HepG2 (cell line): Measurements from ENCODE around the gene HNF1B. TPM values are rescaled to one million over a fixed set of nuclear protein-coding genes. Genes with fewer than 3 reads are reported as not detected.

Experiments used
- ATAC-seq: fragments of 200-7000 bp; cut with Tn5 transposase; 3 replicates; pipeline ENCODE4 v1.9.1; 2020; ENCODE audit warnings: mild to moderate bottlenecking, moderate library complexity
- BruUV-seq: library from RNA; stranded (reverse); fragments of 400-500 nt; replicated peaks from 2 replicates; lab custom pipeline; 2021; lab: Mats Ljungman, UMichigan
- CTCF ChIA-PET: fragments of 300-600 bp; formaldehyde crosslinking; extraction: SDS; loops from one replicate; lab custom pipeline; 2021; ENCODE audit warnings: low total read pairs, inconsistent platforms, low intra/inter-chr PET ratio; lab: Yijun Ruan, JAX
- POLR2A ChIA-PET: fragments of 350-600 bp; sonication (Branson Sonifier 250); formaldehyde crosslinking; loops from one replicate; lab custom pipeline; 2020; ENCODE audit warnings: antibody characterized with exemption, inconsistent platforms; lab: Yijun Ruan, JAX
- DNase-seq: peaks from one replicate; pipeline ENCODE4 v3.0.0-alpha.2; 2015; ENCODE audit warnings: low spot score
- FAIRE-seq: peaks from 3 replicates; lab custom pipeline; 2011; peaks lifted over from hg19 to GRCh38; lab: Jason Lieb, UNC
- H2AFZ ChIP-seq: one replicate; pipeline ENCODE4 v1.6.1; 2011; ENCODE audit warnings: low read length, inconsistent platforms
- H3K27ac ChIP-seq: fragments of 300-600 bp; 3 replicates; pipeline ENCODE4 v1.8.0; 2011; ENCODE audit warnings: mixed run types, mild to moderate bottlenecking, mixed read lengths, low read length, inconsistent platforms; ENCODE audit not compliant: insufficient read depth; ENCODE audit errors: extremely low read length
- H3K27me3 ChIP-seq, 2 experiments: fragments of 200-600 bp in 1 of 2; 2 replicates in 1 of 2; 3 replicates in 1 of 2; pipeline versions ENCODE4 v1.6.0 to v1.8.0; 2011; ENCODE audit warnings: low read length in 2 of 2, mild to moderate bottlenecking in 2 of 2, moderate library complexity in 2 of 2, inconsistent platforms in 1 of 2; ENCODE audit not compliant: insufficient read depth in 2 of 2, control insufficient read depth in 1 of 2
- H3K36me3 ChIP-seq, 2 experiments: fragments of 200-600 bp in 1 of 2; replicated peaks in 1 of 2; 2 replicates in 1 of 2; 3 replicates in 1 of 2; pipeline versions ENCODE4 v1.5.1 to v1.8.0; 2011; ENCODE audit warnings: low read length in 2 of 2, inconsistent platforms in 1 of 2; ENCODE audit not compliant: insufficient read depth in 2 of 2, control insufficient read depth in 1 of 2
- H3K4me1 ChIP-seq: 2 replicates; pipeline ENCODE4 v1.5.1; 2012; ENCODE audit warnings: low read length, inconsistent platforms; ENCODE audit not compliant: insufficient read depth
- H3K4me2 ChIP-seq: 2 replicates; pipeline ENCODE4 v1.6.0; 2011; ENCODE audit warnings: low read depth, low read length, inconsistent platforms
- H3K4me3 ChIP-seq, 3 experiments: fragments of 200-600 bp in 1 of 3; sonication (generic), shearing (Covaris generic) in 1 of 3; replicated peaks in 1 of 3; 2 replicates each; pipeline ENCODE4 v1.5.1; 2011 to 2016; ENCODE audit warnings: low read length in 3 of 3, inconsistent platforms in 2 of 3, low read depth in 2 of 3, mild to moderate bottlenecking in 2 of 3, control low read depth in 1 of 3, mixed read lengths in 1 of 3; ENCODE audit not compliant: insufficient read depth in 1 of 3
- H3K79me2 ChIP-seq: one replicate; pipeline ENCODE4 v1.6.1; 2011; ENCODE audit warnings: low read length, inconsistent platforms; ENCODE audit not compliant: insufficient read depth
- H3K9ac ChIP-seq: 2 replicates; pipeline ENCODE4 v1.6.0; 2011; ENCODE audit warnings: mild to moderate bottlenecking, low read depth, low read length, inconsistent platforms; ENCODE audit not compliant: insufficient read depth
- H3K9me3 ChIP-seq: 2 replicates; pipeline ENCODE4 v1.5.1; 2012; ENCODE audit warnings: mild to moderate bottlenecking, low read length
- H4K20me1 ChIP-seq: 2 replicates; pipeline ENCODE4 v1.6.0; 2011; ENCODE audit warnings: inconsistent platforms, mild to moderate bottlenecking, low read length, moderate library complexity; ENCODE audit not compliant: insufficient read depth
- EED ChIP-seq: sonication (generic); formaldehyde crosslinking; IDR thresholded peaks from 2 replicates; pipeline ENCODE4 v1.5.0; 2020; ENCODE audit warnings: mild to moderate bottlenecking, missing genetic modification reagents
- SRF ChIP-seq: IDR thresholded peaks from 2 replicates; pipeline ENCODE4 v1.6.1; 2011; ENCODE audit warnings: mild to moderate bottlenecking, low read depth, low read length, moderate library complexity
- ZBTB39 ChIP-seq: sonication (generic); formaldehyde crosslinking; IDR thresholded peaks from 2 replicates; pipeline ENCODE4 v1.5.0; 2020; ENCODE audit warnings: missing genetic modification reagents
- ZNF512B ChIP-seq: sonication (generic); formaldehyde crosslinking; IDR thresholded peaks from 2 replicates; pipeline ENCODE4 v1.5.1; 2020; ENCODE audit warnings: missing genetic modification reagents, mild to moderate bottlenecking, borderline replicate concordance
- ZNF580 ChIP-seq: IDR thresholded peaks from 2 replicates; pipeline ENCODE4 v1.6.1; 2016; ENCODE audit warnings: low read depth, borderline replicate concordance
- ZNF883 ChIP-seq: sonication (generic); formaldehyde crosslinking; IDR thresholded peaks from 2 replicates; pipeline ENCODE4 v1.5.1; 2020; ENCODE audit warnings: mild to moderate bottlenecking, missing genetic modification reagents; ENCODE audit errors: not compliant biosample characterization
- WGBS: methylation state at CpG from one replicate; pipeline ENCODE4 v1.1.6; 2017; ENCODE audit warnings: low lambda C conversion rate; 5-methylcytosine and 5-hydroxymethylcytosine counted together
- in situ Hi-C: cut with HindIII; loops from 2 replicates; pipeline ENCODE4 v1.10.0; 2017; ENCODE audit warnings: low pct_unique_long_range_greater_than_20kb; ENCODE audit not compliant: extremely low pct_ligation_motif_present
- intact Hi-C: fragments of 100-400 bp; cut with micrococcal nuclease; formaldehyde crosslinking; loops from one replicate; pipeline ENCODE4 v1.10.0; 2022; ENCODE audit not compliant: unreplicated experiment
- polyA plus RNA-seq, 8 experiments: library from polyadenylated mRNA; depleted of rRNA in 3 of 8; stranded (reverse) in 7 of 8; unstranded in 1 of 8; fragments of >200 nt; fragmentation: Illumina TruSeq in 4 of 8; extraction: Trizol in 4 of 8; gene quantifications; 2 replicates each; pipeline versions ENCODE4 v1.2.1 to v1.2.3, GENCODE V29; 2011 to 2016; ENCODE audit warnings: low read depth in 4 of 8, missing spikeins in 1 of 8, mixed read lengths in 1 of 8; ENCODE audit not compliant: insufficient read depth in 1 of 8
- total RNA-seq, 5 experiments: library from RNA; depleted of rRNA; stranded (reverse); fragments of >200 nt; fragmentation: Illumina TruSeq; extraction: Trizol; gene quantifications; 2 replicates each; pipeline ENCODE4 v1.2.3, GENCODE V29; 2016; ENCODE audit warnings: low read depth in 1 of 5
- TF ChIP-seq, protein P1 (sequence below): sonication (generic); formaldehyde crosslinking; IDR thresholded peaks from 2 replicates; pipeline ENCODE4 v1.4.0; 2020; ENCODE audit warnings: missing genetic modification reagents, borderline replicate concordance
- TF ChIP-seq, protein P2 (sequence below): sonication (generic); formaldehyde crosslinking; IDR thresholded peaks from 2 replicates; pipeline ENCODE4 v1.8.0; 2022; ENCODE audit warnings: missing genetic modification reagents, mild to moderate bottlenecking, moderate library complexity, borderline replicate concordance

HNF1B gene
- total and polyA plus RNA-seq, 2 of the 13 experiments (the other 11 are each of a cell fraction or from before 2014, with no cell fraction given) = 1.9 to 5.3 TPM

DNA sequence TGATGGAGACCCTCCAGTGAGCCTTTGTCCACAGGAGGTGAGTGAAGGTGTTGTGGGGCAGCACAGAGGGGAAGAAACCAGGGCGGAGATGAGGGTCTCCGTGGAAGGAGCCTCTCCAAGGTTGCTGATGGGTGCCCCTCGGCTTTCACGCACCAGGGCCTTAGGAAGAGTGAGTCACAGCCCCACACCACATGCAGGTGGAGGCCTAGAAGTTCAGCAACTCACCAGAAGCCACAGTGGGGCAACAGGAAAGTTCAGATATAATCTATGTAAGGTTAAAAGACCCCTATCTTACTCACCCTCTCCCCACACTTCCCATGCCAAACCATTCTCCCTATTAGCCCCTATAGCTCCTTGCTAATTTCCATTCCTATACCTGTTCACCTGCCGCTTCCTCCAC is 9.5 kb upstream of the HNF1B start (continued):
- TF ChIP-seq ZNF512B (CRISPR knock-in tag) = no peak
- TF ChIP-seq ZNF580 (CRISPR knock-in tag) = no peak
- TF ChIP-seq, all 625 proteins: peak for 0

GRCh38 chr17:37752482-37752881 is 7.6 kb upstream of the HNF1B start:
- intact Hi-C loops (no loop called here), in situ Hi-C loops (no loop called here)
- 6% methylated on average over 4 of the region's 5 CpGs for WGBS
- Histone ChIP-seq H4K20me1 (no peaks in the 10 kb centered on the region), H3K9ac (no peak overlapping the region), H3K27ac (no peak overlapping the region), H3K4me2 (peak overlapping the region; percentile 38; the same call in 1 of the 2 replicates), H3K4me3 (no peak overlapping the region), H3K36me3 (no peaks in the 10 kb centered on the region), H3K27me3 (peaks cover 0 to 1% of the 10 kb centered on the region in 2 experiments; a peak in 1 of 5 replicates), H3K9me3 (no peaks in the 10 kb centered on the region), H3K79me2 (no peaks in the 10 kb centered on the region), H2AFZ (no peak overlapping the region), H3K4me1 (peaks cover 35% of the 10 kb centered on the region)
- DNase-seq (no peak), FAIRE-seq (no peak), ATAC-seq (peak; percentile 76)
- POLR2A ChIA-PET = no interaction called here
- CTCF ChIA-PET = no interaction called here
- BruUV-seq = no TSS peak
- TF ChIP-seq ZBTB39 (CRISPR knock-in tag) (no peak), EED (CRISPR knock-in tag) (no peak), SRF (no peak), ZNF883 (CRISPR knock-in tag) (no peak)
- TF ChIP-seq, protein P1, sequence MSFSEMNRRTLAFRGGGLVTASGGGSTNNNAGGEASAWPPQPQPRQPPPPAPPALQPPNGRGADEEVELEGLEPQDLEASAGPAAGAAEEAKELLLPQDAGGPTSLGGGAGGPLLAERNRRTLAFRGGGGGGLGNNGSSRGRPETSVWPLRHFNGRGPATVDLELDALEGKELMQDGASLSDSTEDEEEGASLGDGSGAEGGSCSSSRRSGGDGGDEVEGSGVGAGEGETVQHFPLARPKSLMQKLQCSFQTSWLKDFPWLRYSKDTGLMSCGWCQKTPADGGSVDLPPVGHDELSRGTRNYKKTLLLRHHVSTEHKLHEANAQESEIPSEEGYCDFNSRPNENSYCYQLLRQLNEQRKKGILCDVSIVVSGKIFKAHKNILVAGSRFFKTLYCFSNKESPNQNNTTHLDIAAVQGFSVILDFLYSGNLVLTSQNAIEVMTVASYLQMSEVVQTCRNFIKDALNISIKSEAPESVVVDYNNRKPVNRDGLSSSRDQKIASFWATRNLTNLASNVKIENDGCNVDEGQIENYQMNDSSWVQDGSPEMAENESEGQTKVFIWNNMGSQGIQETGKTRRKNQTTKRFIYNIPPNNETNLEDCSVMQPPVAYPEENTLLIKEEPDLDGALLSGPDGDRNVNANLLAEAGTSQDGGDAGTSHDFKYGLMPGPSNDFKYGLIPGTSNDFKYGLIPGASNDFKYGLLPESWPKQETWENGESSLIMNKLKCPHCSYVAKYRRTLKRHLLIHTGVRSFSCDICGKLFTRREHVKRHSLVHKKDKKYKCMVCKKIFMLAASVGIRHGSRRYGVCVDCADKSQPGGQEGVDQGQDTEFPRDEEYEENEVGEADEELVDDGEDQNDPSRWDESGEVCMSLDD (CRISPR knock-in tag) = no peak
- TF ChIP-seq, protein P2, sequence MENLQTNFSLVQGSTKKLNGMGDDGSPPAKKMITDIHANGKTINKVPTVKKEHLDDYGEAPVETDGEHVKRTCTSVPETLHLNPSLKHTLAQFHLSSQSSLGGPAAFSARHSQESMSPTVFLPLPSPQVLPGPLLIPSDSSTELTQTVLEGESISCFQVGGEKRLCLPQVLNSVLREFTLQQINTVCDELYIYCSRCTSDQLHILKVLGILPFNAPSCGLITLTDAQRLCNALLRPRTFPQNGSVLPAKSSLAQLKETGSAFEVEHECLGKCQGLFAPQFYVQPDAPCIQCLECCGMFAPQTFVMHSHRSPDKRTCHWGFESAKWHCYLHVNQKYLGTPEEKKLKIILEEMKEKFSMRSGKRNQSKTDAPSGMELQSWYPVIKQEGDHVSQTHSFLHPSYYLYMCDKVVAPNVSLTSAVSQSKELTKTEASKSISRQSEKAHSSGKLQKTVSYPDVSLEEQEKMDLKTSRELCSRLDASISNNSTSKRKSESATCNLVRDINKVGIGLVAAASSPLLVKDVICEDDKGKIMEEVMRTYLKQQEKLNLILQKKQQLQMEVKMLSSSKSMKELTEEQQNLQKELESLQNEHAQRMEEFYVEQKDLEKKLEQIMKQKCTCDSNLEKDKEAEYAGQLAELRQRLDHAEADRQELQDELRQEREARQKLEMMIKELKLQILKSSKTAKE (CRISPR knock-in tag) = no peak
